Ascending aorta (tissue), 2 donors: ENCODE data around the gene ADIPOR1. TPM values are rescaled to one million over a fixed set of nuclear protein-coding genes. Genes with fewer than 3 reads are reported as not detected.

ENCODE experiments used
- DNase-seq, 2 donors: peaks; one replicate each; pipeline ENCODE4 v3.0.0-alpha.2; 2019; ENCODE audit warnings: low spot score in 2 of 2
- H3K27ac ChIP-seq, 2 donors: fragments of 200-600 bp; sonication (generic); one replicate each; pipeline ENCODE4 v1.5.1; 2016 to 2017; ENCODE audit warnings: mild to moderate bottlenecking in 1 of 2
- H3K27me3 ChIP-seq: fragments of 200-600 bp; sonication (generic); one replicate; pipeline ENCODE4 v1.5.1; 2017
- H3K36me3 ChIP-seq, 2 donors: fragments of 200-600 bp; sonication (generic); one replicate each; pipeline ENCODE4 v1.5.1; 2016
- H3K4me1 ChIP-seq, 2 donors: fragments of 200-600 bp; sonication (generic); one replicate each; pipeline ENCODE4 v1.5.1; 2016 to 2017; ENCODE audit warnings: mild to moderate bottlenecking in 1 of 2
- H3K4me3 ChIP-seq, 2 donors: fragments of 200-600 bp; sonication (generic); one replicate each; pipeline ENCODE4 v1.5.1; 2016 to 2017; ENCODE audit warnings: mild to moderate bottlenecking in 1 of 2
- H3K9me3 ChIP-seq, 2 donors: fragments of 200-600 bp; sonication (generic); one replicate each; pipeline ENCODE4 v1.5.1; 2016
- CTCF ChIP-seq, 3 experiments: fragments of 200-600 bp in 2 of 3; fragments of 450-650 bp in 1 of 3; sonication (generic) in 2 of 3; IDR thresholded peaks; one replicate each; pipeline ENCODE4 v1.5.1; 2016 to 2019; ENCODE audit warnings: antibody characterized with exemption in 3 of 3, mild to moderate bottlenecking in 1 of 3, moderate library complexity in 1 of 3
- intact Hi-C: fragments of 100-400 bp; cut with DNase I; formaldehyde crosslinking; loops from one replicate; pipeline ENCODE4 v1.15.1; 2023
- total RNA-seq: library from RNA; depleted of rRNA; stranded (reverse); fragments of >200 nt; gene quantifications from one replicate; pipeline ENCODE4 v1.1.0, GENCODE V29; 2016

ADIPOR1 gene
- total RNA-seq, 1 donor from 2014 or later = 67.9 TPM

- no peak overlapping the region for H3K27ac ChIP-seq
Observed at GRCh38 chr1:202976633-202977032, 18.5 kb upstream of the ADIPOR1 start.

GRCh38 chr1:202974856-202975255 lies 16.7 kb upstream of the ADIPOR1 start:
- intact Hi-C loops = no loop called here
- no peak for DNase-seq
- no peak for TF ChIP-seq CTCF (IDR thresholded peaks at IDR 0.05)
- no peaks in the 10 kb centered on the region for H3K36me3 ChIP-seq
- no peaks in the 10 kb centered on the region for H3K4me1 ChIP-seq
- no peak overlapping the region for H3K4me3 ChIP-seq
- H3K27ac ChIP-seq = no peak overlapping the region
- no peaks in the 10 kb centered on the region for H3K9me3 ChIP-seq
- H3K27me3 ChIP-seq = no peaks in the 10 kb centered on the region

More at GRCh38 chr1:202976633-202977032, 18.5 kb upstream of the ADIPOR1 start:
- Histone ChIP-seq H3K9me3 (no peaks in the 10 kb centered on the region), H3K36me3 (no peaks in the 10 kb centered on the region), H3K27me3 (no peaks in the 10 kb centered on the region), H3K4me3 (no peak overlapping the region), H3K4me1 (no peaks in the 10 kb centered on the region)
- no peak for DNase-seq
- TF ChIP-seq CTCF (IDR thresholded peaks at IDR 0.05) = no peak
- intact Hi-C loops = no loop called here

GRCh38 chr1:202972046-202972445 lies 13.9 kb upstream of the ADIPOR1 start:
- DNase-seq = no peak
- H3K36me3 ChIP-seq = no peaks in the 10 kb centered on the region
- TF ChIP-seq CTCF (IDR thresholded peaks at IDR 0.05) = no peak
- H3K4me3 ChIP-seq = no peak overlapping the region
- H3K27ac ChIP-seq = no peak overlapping the region
- H3K9me3 ChIP-seq = no peaks in the 10 kb centered on the region
- H3K27me3 ChIP-seq = no peaks in the 10 kb centered on the region
- intact Hi-C loops = no loop called here
- H3K4me1 ChIP-seq = peaks cover 0 to 9% of the 10 kb centered on the region in 2 donors

GRCh38 chr1:202968895-202969295 lies 10.8 kb upstream of the ADIPOR1 start:
- DNase-seq = peak; percentile 41 to 76
- Histone ChIP-seq H3K36me3 (peaks cover 0 to 8% of the 10 kb centered on the region in 2 donors), H3K4me1 (peaks cover 4 to 19% of the 10 kb centered on the region in 2 donors), H3K27me3 (no peaks in the 10 kb centered on the region), H3K4me3 (peak overlapping the region in 1 of 2 donors; percentile 99), H3K27ac (peak overlapping the region; percentile 94 to 99), H3K9me3 (no peaks in the 10 kb centered on the region)
- peak; percentile 42 to 54 (median 46) for TF ChIP-seq CTCF (IDR thresholded peaks at IDR 0.05)
- intact Hi-C loops = loop anchor here (5.0 kb wide), 1 partner anchor 107 kb away; no protein-coding TSS in a partner anchor

GRCh38 chr1:202968351-202968750 lies 10.2 kb upstream of the ADIPOR1 start:
- no peak for TF ChIP-seq CTCF (IDR thresholded peaks at IDR 0.05)
- intact Hi-C loops = loop anchor here (5.0 kb wide), 1 partner anchor 106 kb away; no protein-coding TSS in a partner anchor
- Histone ChIP-seq H3K4me3 (peak overlapping the region in 1 of 2 donors; percentile 99), H3K9me3 (no peaks in the 10 kb centered on the region), H3K27ac (peak overlapping the region; percentile 94 to 99), H3K36me3 (peaks cover 3 to 14% of the 10 kb centered on the region in 2 donors), H3K4me1 (peaks cover 4 to 19% of the 10 kb centered on the region in 2 donors), H3K27me3 (no peaks in the 10 kb centered on the region)
- no peak for DNase-seq
